ENCODE data around the gene NR2C2AP.

DNA sequence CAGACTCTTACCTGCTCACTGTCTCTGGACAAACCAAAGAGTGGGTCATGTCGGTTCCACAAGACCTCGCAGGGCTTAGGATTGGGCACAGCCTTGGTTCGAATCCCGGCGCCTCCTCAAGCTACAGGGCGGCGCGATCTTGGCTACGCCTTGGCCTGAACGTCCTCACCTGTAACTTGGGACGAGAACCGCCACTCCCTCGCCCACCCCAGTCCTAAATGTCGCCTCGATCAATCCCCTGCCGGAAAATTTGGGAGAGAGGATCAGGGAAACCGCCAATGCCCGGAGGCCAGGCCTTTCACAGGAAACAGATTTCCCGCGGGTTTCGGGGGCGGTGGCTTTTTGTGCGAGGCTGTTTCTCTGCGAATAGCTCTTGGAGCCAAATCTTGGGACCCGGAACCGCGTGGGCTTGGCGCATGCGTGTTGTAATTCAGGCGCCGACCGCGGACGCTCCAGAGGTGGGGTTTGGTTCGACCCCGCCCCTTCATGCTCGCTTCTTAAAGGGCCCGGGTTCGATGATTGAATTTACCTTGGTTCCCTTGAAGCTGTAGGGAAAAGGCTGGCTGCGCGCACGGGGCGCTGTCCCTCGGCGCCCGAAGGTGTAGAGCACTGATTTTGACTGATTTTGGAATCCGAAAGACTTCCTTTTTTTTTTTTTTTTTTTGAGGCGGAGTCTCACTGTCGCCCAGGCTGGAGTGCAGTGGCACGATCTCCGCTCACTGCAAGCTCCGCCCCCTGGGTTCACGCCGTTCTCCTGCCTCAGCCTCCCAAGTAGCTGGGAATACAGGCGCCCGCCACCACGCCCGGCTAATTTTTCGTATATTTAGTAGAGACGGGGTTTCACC lies at the start of gene NR2C2AP:
- no peak for TF ChIP-seq POLR2A (IDR thresholded peaks at IDR 0.05)
- TF ChIP-seq, protein P1, sequence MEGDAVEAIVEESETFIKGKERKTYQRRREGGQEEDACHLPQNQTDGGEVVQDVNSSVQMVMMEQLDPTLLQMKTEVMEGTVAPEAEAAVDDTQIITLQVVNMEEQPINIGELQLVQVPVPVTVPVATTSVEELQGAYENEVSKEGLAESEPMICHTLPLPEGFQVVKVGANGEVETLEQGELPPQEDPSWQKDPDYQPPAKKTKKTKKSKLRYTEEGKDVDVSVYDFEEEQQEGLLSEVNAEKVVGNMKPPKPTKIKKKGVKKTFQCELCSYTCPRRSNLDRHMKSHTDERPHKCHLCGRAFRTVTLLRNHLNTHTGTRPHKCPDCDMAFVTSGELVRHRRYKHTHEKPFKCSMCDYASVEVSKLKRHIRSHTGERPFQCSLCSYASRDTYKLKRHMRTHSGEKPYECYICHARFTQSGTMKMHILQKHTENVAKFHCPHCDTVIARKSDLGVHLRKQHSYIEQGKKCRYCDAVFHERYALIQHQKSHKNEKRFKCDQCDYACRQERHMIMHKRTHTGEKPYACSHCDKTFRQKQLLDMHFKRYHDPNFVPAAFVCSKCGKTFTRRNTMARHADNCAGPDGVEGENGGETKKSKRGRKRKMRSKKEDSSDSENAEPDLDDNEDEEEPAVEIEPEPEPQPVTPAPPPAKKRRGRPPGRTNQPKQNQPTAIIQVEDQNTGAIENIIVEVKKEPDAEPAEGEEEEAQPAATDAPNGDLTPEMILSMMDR (IDR thresholded peaks at IDR 0.05): no peak
- peak; percentile 41 to 52 (median 50) for TF ChIP-seq POLR2AphosphoS5 (IDR thresholded peaks at IDR 0.05)
- TF ChIP-seq EP300 (IDR thresholded peaks at IDR 0.05): no peak

Measured in sigmoid colon (tissue), 4 donors.